ENCODE measurements around the gene CMIP. TPM values are rescaled to one million over a fixed set of nuclear protein-coding genes. Genes with fewer than 3 reads are reported as not detected.

CMIP gene
- total RNA-seq, 1 donor from 2014 or later: 59.8 TPM

- intact Hi-C loops (cut with micrococcal nuclease): no loop called here
These were observed 69.5 kb downstream of the CMIP start for GRCh38 chr16:81514041-81514559.

DNA sequence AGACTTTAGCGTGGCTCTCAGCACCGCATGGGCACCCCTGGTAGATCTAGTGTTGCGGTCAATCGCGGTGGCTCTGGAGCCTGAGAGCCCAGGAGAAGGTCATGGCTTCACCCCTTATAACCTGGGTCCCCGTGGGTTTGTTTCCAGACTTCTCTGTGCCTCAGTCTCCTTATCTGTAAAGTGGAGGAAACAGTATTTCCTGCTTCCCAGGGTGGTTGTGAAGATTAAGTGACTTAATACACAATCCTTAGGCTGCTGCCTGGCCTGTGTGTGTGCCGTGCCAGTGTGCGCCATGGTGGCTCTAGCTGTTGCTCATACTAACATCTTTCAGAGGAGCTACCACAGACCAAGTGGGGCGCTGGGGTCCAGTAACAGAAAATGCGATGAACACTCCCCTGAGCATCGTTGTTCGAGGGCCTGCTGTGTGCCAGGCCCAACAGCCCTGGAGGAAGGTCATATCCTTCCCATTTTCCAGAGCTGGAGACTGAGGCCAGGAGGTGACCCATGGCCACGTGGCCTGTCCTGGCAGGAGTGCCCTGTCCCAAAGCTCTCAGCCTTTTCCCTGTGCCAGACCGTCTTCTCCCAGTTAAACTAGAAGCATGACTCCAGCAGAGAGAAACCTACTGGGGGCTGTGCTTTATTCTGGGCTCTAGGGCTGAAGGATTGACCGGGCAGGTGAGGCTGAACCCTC, 70.1 kb downstream of the CMIP start:
- intact Hi-C loops (cut with micrococcal nuclease): no loop called here

GRCh38 chr16:81515281-81515680, 70.7 kb downstream of the CMIP start:
- intact Hi-C loops (cut with micrococcal nuclease): no loop called here

- intact Hi-C loops (cut with micrococcal nuclease): no loop called here
These were observed 71.1 kb downstream of the CMIP start for GRCh38 chr16:81515721-81516120.

- intact Hi-C loops (cut with micrococcal nuclease): no loop called here
These were observed 72.0 kb downstream of the CMIP start for GRCh38 chr16:81516478-81517149.

DNA sequence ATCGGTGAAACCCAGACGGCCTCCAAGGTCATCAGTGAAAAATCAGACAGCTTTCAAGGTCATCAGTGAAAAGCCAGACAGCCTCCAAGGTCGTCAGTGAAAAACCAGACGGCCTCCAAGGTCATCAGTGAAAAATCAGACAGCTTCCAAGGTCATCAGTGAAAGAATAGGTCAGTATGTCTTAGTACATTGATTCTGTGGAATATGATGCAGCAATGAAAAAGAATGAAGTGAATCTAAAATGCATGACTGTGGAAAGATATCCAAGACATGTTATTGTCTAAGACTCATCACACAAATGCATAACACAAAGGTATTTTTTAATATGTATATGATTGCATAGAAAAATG, 72.5 kb downstream of the CMIP start:
- intact Hi-C loops (cut with micrococcal nuclease): no loop called here

- intact Hi-C loops (cut with micrococcal nuclease): no loop called here
These were observed 73.2 kb downstream of the CMIP start for GRCh38 chr16:81517629-81518438.

DNA sequence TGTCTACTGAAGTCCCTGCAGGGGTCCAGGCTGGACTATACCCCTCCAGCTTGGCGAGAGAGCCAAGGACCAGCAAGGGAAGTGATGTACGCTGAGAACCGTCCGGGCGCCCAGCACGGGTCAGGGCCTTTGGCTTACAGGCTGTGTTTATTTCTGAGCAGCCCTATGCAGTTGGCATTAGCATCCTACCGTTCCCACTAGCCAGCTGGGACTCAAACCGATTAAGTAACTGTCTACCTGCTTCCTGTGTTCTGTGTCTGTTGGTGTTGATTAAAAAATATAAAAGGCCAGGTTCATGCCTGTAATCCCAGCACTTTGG, 73.8 kb downstream of the CMIP start:
- intact Hi-C loops (cut with micrococcal nuclease): no loop called here

- intact Hi-C loops (cut with micrococcal nuclease): loop anchor here (2.0 to 10.0 kb wide), 4 partner anchors 113 to 651 kb away; partner anchors contain the start of genes C16orf46, CENPN, CMC2 and MPHOSPH6
These were observed 74.9 kb downstream of the CMIP start for GRCh38 chr16:81519301-81520150.

DNA sequence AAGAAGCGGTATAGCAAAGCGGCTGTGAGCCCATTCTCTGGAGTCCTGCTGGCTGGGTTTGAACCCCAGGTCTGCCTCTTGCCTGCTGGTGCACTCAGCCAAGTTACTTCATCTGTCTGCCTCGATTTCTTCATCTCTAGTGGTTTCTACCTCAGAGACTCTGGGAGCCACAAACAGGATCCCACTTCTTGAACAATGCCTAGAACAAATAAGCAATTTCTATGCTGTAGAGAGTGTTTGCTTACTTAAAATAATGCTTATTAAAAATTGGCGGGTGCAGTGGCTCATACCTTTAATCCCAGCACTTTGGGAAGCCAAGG, 75.5 kb downstream of the CMIP start:
- intact Hi-C loops (cut with micrococcal nuclease): loop anchor here (2.0 to 10.0 kb wide), 4 partner anchors 113 to 651 kb away; partner anchors contain the start of genes C16orf46, CENPN, CMC2 and MPHOSPH6

- intact Hi-C loops (cut with micrococcal nuclease): loop anchor here (1.0 to 10.0 kb wide), 9 partner anchors 50 to 650 kb away; partner anchors contain the start of genes C16orf46, CENPN, CMC2 and GAN
These were observed 76.0 kb downstream of the CMIP start for GRCh38 chr16:81520560-81521135.

DNA sequence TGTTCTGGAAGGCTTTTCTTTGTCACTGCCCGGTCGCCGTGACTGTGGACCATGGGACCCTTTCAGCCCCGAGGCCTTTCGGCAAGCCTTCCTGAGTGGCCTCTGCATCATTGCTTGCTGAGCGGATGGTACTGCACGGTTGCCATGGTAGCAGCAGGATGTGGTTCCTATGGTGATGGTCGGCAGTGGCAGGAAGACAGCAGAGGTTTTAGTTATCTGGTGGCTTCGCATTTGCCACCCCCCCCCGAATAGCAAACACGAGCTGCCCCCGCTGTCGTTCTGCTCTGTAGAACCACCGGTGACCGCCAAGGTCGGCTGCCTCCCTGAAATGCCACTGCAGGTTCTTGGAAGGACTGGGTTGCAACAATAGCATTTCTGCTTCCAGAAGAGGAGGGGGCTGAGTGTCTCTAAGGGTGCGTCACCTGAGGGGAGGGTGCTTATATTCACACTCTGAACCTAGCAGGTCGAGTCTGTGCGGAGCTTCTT, 76.6 kb downstream of the CMIP start:
- intact Hi-C loops (cut with micrococcal nuclease): loop anchor here (1.0 to 10.0 kb wide), 9 partner anchors 51 to 650 kb away; partner anchors contain the start of genes C16orf46, CENPN, CMC2 and GAN

GRCh38 chr16:81522108-81522701, 77.6 kb downstream of the CMIP start:
- intact Hi-C loops (cut with micrococcal nuclease): loop anchor here (1.0 to 10.0 kb wide), 3 partner anchors 94 to 517 kb away; partner anchors contain the start of genes C16orf46, CENPN and CMC2

DNA sequence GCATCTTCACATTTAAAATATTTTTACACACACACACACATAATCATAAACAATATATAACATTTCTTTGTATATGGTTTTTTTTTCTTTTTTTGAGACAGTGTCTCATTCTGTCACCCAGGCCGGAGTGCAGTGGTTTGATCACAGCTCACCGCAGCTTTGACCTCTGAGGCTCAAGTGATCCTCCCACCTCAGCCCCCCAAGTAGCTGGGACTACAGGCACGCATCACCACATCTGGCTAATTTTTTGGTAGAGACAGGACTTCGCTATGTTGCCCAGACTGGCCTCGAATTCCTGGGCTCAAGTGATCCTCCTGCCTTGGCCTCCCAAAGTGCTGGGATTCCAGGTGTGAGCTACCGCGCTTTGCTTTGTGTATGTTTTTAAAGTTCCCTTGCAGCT, 78.2 kb downstream of the CMIP start:
- intact Hi-C loops (cut with micrococcal nuclease): loop anchor here (1.0 to 10.0 kb wide), 3 partner anchors 93 to 518 kb away; partner anchors contain the start of genes C16orf46, CENPN and CMC2

DNA sequence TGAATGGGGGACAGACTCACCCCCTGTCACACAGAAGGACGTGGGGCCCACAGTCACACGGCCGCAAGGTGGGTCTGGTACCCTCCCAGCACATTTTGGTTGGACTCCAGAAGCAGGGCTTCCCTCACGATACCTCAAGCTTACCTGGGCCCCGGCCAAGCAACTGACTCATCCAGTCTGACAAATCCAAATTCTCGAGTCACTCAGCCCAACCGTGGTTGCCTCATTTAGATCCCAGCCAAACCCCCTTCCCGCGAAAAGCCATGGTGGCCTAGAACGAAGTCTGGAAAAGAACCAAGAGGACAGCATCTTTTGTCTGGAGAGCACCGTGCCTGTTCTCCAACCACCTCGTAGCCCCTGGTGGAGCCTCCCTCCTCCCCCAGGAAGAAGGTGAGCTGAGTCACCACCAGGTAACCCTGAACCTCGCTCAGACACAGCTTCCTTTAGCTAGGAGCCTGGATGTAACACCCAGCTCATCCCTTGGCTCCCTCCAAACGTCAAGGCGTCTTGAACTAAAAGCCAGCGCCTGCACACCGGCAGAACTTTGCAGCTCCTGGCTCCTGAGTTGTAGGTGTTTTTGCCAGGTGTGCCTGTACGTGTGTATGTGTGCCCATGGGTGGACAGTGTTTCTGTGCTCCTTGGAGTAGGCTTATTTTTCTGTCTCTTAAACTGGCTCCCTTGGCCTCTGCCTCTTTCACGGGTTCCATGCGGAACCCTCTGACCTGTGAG, 78.9 kb downstream of the CMIP start:
- intact Hi-C loops (cut with micrococcal nuclease): loop anchor here (5.0 to 10.0 kb wide), 2 partner anchors 446 to 519 kb away; partner anchors contain the start of genes C16orf46, CENPN and CMC2

GRCh38 chr16:81524382-81524781, 79.8 kb downstream of the CMIP start:
- intact Hi-C loops (cut with micrococcal nuclease): loop anchor here (5.0 to 10.0 kb wide), 2 partner anchors 447 to 520 kb away; partner anchors contain the start of genes C16orf46, CENPN and CMC2

DNA sequence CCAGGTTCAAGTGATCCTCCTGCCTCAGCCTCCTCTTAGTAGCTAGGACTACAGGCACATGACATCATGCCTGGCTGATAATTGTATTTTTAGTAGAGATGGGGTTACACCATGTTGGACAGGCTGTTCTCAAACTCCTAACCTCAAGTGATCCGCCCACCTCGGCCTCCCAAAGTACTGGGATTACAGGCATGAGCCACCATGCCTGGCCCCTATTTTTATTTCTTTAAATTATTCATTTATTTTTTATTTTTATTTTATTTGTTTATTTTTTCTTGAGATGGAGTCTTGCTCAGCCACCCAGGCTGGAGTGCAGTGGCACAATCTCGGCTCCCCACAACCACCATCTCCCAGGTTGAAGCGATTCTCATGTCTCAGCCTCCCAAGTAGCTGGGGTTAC, 80.3 kb downstream of the CMIP start:
- intact Hi-C loops (cut with micrococcal nuclease): loop anchor here (5.0 to 10.0 kb wide), 2 partner anchors 448 to 520 kb away; partner anchors contain the start of genes C16orf46, CENPN and CMC2

DNA sequence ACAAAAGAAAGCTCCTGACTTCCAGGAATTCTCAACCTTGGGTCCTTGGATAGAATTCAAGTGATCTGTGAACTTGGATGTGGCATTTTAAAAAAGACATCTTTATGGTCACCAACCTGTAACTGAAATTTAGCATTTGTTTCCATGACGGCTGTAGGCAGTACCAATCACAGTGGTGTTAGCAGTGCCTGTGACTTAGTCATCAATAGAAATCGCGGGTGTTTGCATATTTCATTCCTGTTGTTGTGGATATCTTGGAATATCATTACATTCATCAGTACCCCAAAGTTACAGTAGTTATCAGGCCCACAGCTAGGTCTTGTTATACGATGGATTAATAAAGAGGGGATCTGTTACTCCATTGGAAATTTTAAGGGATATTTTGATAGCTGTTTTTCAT, 81.6 kb downstream of the CMIP start:
- intact Hi-C loops (cut with micrococcal nuclease): loop anchor here (10.0 kb wide), 1 partner anchor 521 kb away; the partner anchor contains the start of genes CENPN and CMC2

GRCh38 chr16:81526935-81527334, 82.3 kb downstream of the CMIP start:
- intact Hi-C loops (cut with micrococcal nuclease): loop anchor here (10.0 kb wide), 1 partner anchor 522 kb away; the partner anchor contains the start of genes CENPN and CMC2
